Mammary epithelial cell (primary cell): ENCODE results near the gene CFAP210.
"Not testable (repeated sequence)": the region's sequence is repeated elsewhere in the genome, so short reads cannot be mapped to it uniquely, and the experiment has no call there.

Source experiments
- EZH2 ChIP-seq: IDR thresholded peaks from 2 replicates; pipeline ENCODE4 v1.6.1; 2012; ENCODE audit warnings: low read length, inconsistent platforms, borderline replicate concordance
- TF ChIP-seq, protein P1 (sequence below), 2 donors: IDR thresholded peaks in 1 of 2; conservative IDR thresholded peaks in 1 of 2; 2 replicates each; pipeline ENCODE4 v1.5.1; 2011 to 2012; ENCODE audit warnings: inconsistent platforms in 2 of 2, low read length in 2 of 2, mild to moderate bottlenecking in 2 of 2, control low read depth in 1 of 2, low read depth in 1 of 2; ENCODE audit not compliant: insufficient read depth in 1 of 2; ENCODE audit errors: extremely low read depth in 1 of 2

DNA sequence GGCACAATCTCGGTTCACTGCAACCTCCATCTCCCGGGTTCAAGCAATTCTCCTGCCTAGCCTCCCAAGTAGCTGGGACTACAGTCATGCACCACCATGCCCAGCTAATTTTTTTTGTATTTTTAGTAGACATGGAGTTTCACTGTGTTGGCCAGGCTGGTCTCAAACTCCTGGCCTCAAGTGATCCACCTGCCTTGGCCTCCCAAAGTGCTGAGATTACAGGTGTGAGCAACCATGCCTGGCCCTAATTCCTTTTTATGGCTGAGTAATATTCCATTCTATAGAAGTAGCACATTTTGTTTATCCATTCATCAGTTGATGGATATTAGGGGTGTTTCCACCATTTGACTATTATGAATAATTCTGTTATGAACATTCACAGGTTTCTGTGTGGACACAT, 9.5 kb downstream of the CFAP210 start:
- TF ChIP-seq EZH2, result not testable (repeated sequence)
- TF ChIP-seq, protein P1, sequence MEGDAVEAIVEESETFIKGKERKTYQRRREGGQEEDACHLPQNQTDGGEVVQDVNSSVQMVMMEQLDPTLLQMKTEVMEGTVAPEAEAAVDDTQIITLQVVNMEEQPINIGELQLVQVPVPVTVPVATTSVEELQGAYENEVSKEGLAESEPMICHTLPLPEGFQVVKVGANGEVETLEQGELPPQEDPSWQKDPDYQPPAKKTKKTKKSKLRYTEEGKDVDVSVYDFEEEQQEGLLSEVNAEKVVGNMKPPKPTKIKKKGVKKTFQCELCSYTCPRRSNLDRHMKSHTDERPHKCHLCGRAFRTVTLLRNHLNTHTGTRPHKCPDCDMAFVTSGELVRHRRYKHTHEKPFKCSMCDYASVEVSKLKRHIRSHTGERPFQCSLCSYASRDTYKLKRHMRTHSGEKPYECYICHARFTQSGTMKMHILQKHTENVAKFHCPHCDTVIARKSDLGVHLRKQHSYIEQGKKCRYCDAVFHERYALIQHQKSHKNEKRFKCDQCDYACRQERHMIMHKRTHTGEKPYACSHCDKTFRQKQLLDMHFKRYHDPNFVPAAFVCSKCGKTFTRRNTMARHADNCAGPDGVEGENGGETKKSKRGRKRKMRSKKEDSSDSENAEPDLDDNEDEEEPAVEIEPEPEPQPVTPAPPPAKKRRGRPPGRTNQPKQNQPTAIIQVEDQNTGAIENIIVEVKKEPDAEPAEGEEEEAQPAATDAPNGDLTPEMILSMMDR (conservative IDR thresholded peaks at IDR 0.05 in 1 of 2, IDR thresholded peaks at IDR 0.05 in 1 of 2; ENCODE audit: extremely low read depth in 1 of 2, insufficient read depth in 1 of 2, low read depth in 1 of 2, low read length in 2 of 2), result not testable (repeated sequence)
